ENCODE measurements around the gene SLC9A9.

GRCh38 chr3:143475981-143476380 lies 372.3 kb downstream of the SLC9A9 start:
- TF ChIP-seq POLR2A (IDR thresholded peaks at IDR 0.05; ENCODE audit: low read length) (no peak), GATA1 (IDR thresholded peaks at IDR 0.05; ENCODE audit: low read depth, low read length) (no peak)
